Measurements from ENCODE around the gene CHMP4A.

GRCh38 chr14:24165785-24166184, 47.5 kb downstream of the CHMP4A start:
- TF ChIP-seq CTCF (IDR thresholded peaks at IDR 0.05; ENCODE audit: poor library complexity) (no peak), EZH2 (IDR thresholded peaks at IDR 0.05; ENCODE audit: borderline replicate concordance) (no peak), EZH2phosphoT487 (IDR thresholded peaks at IDR 0.05; ENCODE audit: low read depth, severe bottlenecking, unreplicated experiment) (no peak)
